ENCODE results near the gene TRIM44. TPM values are rescaled to one million over a fixed set of nuclear protein-coding genes. Genes with fewer than 3 reads are reported as not detected.
"Not testable (repeated sequence)": the region's sequence is repeated elsewhere in the genome, so short reads cannot be mapped to it uniquely, and the experiment has no call there.

The TRIM44 gene
- total RNA-seq, 1 donor from 2014 or later = 25.4 TPM

DNA sequence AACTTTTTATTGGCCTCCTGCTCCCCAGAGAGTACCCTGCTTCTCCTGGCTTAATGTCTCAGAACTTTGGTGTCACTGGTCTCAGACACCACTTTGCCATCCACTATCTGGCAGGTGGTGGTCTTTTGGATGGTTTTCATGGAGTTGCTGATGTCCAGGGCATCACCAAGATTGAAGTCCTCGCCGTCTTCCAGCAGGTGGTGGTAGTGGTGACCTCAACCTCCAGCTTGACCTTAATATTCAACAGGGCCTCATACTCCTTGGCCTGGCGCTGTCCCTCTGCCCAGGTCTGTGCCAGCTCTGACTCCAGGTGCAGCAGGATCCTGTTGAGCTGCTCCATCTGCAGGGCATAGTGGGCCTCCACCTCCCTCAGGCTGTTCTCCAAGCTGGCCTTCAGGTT is 197.6 kb downstream of the TRIM44 start:
- not testable (repeated sequence) for DNase-seq

DNA sequence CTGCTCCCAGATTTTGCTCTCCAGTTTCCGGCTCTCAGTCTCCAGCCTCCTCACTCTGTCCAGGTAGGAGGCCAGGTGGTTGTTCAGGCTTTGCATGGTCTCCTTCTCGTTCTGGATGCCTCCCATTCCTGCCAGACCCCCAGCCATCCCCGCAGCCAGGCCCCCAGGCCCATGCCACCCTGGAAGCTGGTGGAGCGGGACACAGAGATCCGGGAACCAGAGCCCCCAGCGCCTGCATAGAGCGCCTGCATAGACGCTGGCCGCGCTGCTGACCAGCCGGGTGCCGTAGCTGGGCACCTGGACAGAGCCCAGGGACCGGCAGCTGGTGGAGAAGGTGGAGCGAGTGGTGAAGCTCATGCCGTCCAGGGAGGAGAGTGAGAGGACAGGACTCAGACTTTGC is 198.6 kb downstream of the TRIM44 start:
- DNase-seq = no peak

GRCh38 chr11:35862666-35863065 is 200.1 kb downstream of the TRIM44 start:
- no peak for DNase-seq

DNA sequence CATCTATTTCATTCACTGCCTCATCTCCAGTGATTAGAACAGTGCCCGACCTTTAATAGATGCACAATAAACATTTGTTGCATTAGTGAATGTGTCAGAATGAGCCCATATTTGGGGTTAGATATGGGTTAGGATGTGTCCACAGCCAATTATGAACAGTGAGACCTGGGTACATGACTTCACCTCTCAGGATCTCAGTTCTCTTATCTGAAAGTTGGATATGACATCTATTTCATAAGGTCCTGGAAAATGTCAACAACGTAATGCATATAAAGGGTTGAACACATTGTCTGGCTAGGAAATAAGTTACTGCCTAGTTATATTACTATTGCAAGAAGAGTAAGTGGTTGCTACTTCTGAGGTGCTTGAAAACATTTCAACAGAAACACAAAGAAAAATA is 201.6 kb downstream of the TRIM44 start:
- DNase-seq = no peak

DNA sequence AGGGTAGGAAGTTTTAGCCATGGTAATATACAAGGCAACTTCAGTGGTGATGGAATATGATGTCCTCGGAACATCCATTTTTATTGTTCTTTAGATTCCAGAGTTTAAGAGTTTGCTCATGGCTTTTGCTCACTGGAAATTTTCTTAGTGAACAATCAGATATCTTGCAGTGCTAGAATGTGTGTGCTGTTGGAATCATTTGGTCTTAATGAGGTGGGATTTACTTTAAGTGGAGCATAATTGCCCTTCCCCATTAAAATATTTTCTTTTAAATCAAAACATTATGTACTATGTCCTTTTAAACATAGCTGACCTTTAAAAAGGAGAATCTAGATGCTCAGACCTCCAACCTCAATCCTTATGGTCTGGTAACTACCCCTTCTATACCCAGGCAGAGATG is 204.0 kb downstream of the TRIM44 start:
- no peak for DNase-seq

Other genes with a start within 250 kb of the TRIM44 start
- not detected in 2 replicates for gene SLC1A2, start 243.2 kb upstream of the TRIM44 start, total RNA-seq
- gene PAMR1, start 137.2 kb upstream of the TRIM44 start, total RNA-seq = 0.68 and 0.84 TPM in 2 replicates
- 44.5 and 52.1 TPM in 2 replicates for gene FJX1, start 44.3 kb upstream of the TRIM44 start, total RNA-seq